D721Med (cell line): Measurements from ENCODE around the gene CDH24.

Source experiments
- DNase-seq: peaks from one replicate; pipeline ENCODE4 v3.0.0; 2011; ENCODE audit warnings: low spot score; ENCODE audit not compliant: insufficient read length
- FAIRE-seq: peaks from 2 replicates; lab custom pipeline; 2011; peaks lifted over from hg19 to GRCh38; lab: Jason Lieb, UNC
- TF ChIP-seq, protein P1 (sequence below): IDR thresholded peaks from 2 replicates; pipeline ENCODE4 v1.5.1; 2012; ENCODE audit warnings: mild to moderate bottlenecking, control low read depth; ENCODE audit not compliant: insufficient read depth; ENCODE audit errors: missing control alignments

The CDH24 gene

DNA sequence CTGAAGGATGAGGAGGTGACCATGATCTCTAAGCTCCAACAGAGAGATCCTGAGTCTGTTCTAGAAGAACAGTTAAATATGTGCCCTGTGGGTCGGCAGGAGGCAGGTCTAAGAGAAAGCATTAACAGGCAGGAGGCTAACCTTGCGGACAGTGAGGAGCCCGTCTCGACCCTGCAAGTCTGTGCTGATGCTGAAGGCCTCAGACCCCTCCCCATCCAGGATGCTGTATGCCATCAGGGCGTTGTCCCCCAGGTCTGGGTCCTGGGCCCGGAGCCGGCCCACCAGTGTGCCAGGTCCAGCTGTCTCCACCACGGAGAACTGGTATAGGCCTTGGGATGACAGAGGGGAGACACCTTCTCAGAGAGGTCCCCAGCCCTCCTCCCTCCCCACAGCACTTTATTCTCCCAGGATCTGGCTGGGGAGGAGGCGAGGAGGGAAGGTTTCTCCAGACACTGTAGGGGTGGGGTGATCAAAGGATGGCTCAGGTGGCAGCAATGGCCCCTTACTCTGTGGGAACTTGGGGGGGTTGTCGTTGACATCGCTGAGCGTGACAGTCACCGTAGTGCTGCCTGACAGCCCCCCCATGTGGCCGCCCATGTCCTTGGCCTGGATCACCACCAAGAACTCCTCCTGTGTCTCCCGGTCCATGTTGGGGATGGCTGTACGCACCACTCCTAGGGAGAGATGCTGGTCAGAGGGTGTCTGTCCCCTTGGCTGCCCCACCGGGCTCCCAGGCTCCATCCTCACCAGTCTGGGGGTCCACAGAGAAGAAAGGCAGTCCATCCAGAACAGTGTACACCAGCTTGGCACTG lies 3.1 kb downstream of the CDH24 start:
- TF ChIP-seq, protein P1, sequence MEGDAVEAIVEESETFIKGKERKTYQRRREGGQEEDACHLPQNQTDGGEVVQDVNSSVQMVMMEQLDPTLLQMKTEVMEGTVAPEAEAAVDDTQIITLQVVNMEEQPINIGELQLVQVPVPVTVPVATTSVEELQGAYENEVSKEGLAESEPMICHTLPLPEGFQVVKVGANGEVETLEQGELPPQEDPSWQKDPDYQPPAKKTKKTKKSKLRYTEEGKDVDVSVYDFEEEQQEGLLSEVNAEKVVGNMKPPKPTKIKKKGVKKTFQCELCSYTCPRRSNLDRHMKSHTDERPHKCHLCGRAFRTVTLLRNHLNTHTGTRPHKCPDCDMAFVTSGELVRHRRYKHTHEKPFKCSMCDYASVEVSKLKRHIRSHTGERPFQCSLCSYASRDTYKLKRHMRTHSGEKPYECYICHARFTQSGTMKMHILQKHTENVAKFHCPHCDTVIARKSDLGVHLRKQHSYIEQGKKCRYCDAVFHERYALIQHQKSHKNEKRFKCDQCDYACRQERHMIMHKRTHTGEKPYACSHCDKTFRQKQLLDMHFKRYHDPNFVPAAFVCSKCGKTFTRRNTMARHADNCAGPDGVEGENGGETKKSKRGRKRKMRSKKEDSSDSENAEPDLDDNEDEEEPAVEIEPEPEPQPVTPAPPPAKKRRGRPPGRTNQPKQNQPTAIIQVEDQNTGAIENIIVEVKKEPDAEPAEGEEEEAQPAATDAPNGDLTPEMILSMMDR: peak; percentile 34
- no peak for FAIRE-seq
- no peak for DNase-seq

DNA sequence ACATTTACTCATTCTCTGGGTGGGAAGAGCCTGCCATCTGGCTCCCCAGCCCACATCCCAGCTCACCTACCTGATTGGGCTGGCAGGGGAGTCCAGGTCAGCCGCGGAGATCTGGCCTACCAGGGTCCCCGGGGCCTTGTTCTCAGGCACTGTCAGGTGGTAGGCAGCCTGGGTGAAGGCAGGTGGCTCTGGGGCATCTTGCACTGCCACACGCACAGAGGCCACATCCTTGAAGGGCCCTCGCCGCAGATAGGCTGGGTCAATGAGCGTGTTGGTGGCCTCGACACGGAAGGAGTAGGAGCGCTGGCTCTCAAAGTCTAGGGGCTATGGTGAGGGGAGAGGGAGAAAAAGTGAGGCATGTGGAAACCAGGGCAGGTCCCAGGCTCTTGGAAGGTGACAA lies 3.9 kb downstream of the CDH24 start:
- DNase-seq (no peak), FAIRE-seq (no peak)
- TF ChIP-seq, protein P1: no peak

DNA sequence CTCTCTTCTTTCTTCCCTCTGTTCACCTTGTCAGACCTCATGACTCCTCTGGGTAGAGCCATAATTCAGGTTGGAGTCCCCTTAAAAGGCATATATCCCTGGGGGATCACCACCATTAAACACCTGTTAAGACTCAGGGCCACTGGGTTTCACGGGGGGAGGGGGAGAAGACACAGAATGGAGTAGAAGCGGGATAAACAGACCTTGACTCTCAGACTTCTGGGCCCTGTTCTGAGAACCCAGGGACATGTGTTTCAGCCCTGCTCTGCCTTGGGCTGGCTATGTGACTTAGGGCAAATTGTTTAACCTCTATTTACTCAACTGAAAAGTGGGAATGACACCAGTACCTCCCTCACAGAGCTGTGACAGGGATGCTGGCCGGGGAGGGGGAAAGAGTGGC lies 4.6 kb downstream of the CDH24 start:
- DNase-seq: no peak
- TF ChIP-seq, protein P1: no peak
- FAIRE-seq: no peak

DNA sequence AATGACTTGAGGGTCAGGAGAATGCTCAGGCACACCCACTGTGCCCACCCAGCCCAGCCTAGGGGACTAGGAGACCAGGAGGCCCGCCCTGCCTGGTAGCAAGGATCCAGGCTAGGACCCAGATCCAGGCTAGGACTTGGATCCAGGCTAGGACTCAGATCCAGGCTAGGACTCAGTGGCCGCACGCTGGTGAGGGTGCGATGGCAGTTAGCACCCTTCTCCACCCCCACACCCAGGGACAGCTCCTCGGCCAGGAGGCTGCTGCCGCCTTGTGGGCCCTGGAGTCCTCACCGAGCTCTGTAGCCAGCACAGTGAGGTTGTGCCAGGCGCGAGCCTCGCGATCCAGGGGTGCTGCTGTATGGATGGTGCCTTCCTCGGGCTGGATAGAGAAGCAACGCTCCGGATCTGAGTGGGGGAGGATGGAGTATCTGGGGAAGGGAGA lies 5.1 kb downstream of the CDH24 start:
- TF ChIP-seq, protein P1: peak; percentile 9
- DNase-seq (peak; percentile 66), FAIRE-seq (no peak)

DNA sequence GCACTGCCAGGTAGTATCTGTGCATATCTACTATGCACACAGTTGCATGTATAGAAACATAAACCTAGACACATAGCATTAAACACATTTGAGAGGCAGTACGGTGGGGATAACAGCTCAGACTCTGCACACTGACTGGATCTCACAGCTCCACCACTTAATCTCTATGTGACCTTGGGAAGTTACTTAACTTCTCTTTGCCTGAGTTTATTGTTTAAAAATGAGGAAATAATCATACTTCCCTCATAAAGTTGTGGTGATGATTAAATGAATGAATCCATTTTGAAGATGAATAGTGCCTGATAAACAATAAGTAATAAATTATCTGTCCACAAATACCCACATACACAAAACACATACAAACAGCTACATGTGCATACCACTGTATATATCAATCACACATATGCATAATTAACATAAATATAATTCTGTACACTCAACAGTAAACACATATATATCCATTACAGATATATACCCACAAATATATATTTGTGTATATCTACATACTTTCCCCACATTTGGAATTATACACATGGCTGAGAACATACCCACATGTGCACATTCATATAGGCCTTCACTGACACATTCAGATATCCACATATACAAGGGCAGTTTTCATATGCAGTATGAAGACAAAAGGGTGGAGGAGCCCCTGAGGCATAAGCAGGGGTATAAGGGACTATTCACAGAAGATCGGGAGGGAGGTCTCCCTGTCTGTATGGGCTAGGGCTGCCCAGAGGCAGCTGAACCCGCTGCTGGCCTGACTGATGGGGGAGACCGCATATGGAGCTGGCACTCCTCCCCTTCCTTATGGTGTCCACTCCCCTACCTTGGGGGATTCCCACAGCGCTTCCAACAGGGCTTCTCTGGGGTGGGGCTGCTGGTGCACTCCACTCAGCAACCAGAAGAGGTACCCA lies 5.9 kb downstream of the CDH24 start:
- no peak for DNase-seq
- TF ChIP-seq, protein P1: no peak
- no peak for FAIRE-seq

GRCh38 chr14:23049011-23049410 lies 8.3 kb downstream of the CDH24 start:
- TF ChIP-seq, protein P1: no peak
- no peak for FAIRE-seq
- no peak for DNase-seq
